ENCODE data around the gene GPA33.

DNA sequence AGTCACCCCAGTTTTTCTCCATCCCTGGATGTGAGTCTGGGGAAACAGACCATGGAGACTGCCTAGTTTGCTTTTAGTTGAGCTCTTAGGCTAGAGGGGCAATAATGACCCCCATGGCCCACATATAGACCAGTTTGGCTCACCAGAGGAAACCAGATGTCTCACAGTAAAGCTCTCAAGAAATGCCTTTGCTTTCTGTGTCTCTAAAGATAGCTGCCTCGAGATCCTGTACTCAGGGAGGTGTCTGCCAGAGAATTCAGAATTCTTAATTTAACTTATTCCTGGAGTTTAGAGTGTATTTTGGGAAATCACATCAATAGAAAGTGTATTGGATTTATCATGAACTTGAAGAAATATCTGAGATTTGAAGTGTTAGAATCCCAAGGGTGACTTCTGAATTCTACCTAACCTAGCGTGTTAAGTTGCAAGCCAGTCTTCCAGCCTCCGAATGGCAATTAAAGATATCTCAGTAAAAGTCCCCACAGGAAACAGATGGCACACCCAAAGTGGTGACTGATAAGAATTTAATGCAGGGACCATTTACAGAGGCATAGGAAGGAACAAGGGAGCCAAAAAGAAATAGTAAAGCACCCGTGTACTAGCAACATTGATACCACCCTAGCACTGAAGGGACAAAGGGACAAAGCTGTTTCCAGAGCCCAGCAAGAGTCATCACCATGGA lies 40.8 kb upstream of the GPA33 start:
- TF ChIP-seq, protein P1, sequence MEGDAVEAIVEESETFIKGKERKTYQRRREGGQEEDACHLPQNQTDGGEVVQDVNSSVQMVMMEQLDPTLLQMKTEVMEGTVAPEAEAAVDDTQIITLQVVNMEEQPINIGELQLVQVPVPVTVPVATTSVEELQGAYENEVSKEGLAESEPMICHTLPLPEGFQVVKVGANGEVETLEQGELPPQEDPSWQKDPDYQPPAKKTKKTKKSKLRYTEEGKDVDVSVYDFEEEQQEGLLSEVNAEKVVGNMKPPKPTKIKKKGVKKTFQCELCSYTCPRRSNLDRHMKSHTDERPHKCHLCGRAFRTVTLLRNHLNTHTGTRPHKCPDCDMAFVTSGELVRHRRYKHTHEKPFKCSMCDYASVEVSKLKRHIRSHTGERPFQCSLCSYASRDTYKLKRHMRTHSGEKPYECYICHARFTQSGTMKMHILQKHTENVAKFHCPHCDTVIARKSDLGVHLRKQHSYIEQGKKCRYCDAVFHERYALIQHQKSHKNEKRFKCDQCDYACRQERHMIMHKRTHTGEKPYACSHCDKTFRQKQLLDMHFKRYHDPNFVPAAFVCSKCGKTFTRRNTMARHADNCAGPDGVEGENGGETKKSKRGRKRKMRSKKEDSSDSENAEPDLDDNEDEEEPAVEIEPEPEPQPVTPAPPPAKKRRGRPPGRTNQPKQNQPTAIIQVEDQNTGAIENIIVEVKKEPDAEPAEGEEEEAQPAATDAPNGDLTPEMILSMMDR (IDR thresholded peaks at IDR 0.05), result no peak
- no peak for TF ChIP-seq POLR2A (IDR thresholded peaks at IDR 0.05)

Data from Peyer's patch (tissue), 4 donors.